ENCODE data around the gene ENPP7.
"Not testable (repeated sequence)": the region's sequence is repeated elsewhere in the genome, so short reads cannot be mapped to it uniquely, and the experiment has no call there.

ENPP7 gene

DNA sequence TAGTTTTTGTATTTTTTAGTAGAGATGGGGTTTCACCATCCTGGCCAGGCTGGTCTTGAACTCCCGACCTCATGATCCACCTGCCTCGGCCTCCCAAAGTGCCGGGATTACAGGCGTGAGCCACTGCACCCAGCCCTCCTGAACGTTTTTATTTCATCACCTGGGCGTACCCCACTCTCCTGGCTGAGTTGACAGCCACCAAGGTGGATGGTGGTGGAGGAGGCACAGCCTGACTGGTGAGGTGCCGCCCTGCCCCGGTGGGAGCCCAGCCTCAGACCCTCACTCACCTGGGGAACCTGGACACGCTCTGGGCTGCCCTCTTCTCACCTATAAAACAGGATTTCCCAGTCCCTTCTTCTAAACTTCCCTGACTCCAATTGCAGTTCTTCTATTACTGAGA lies 42.0 kb downstream of the ENPP7 start:
- DNase-seq (ENCODE audit: low spot score); H3K36me3 ChIP-seq (replicated peaks in 1 of 2; ENCODE audit: control insufficient read depth in 2 of 2, insufficient read depth in 2 of 2, low read length in 2 of 2); H2BK5ac ChIP-seq (ENCODE audit: low read length); H3K23ac ChIP-seq (ENCODE audit: low read depth, low read length, poor library complexity); H3K9me3 ChIP-seq (replicated peaks in 1 of 2; ENCODE audit: control insufficient read depth in 2 of 2, insufficient read depth in 1 of 2, low read depth in 1 of 2, low read length in 2 of 2); H3K27me3 ChIP-seq (ENCODE audit: control insufficient read depth in 3 of 3, insufficient read depth in 3 of 3, low read depth in 1 of 3, low read length in 3 of 3); H3K27ac ChIP-seq (replicated peaks; ENCODE audit: low read length); H2AFZ ChIP-seq (ENCODE audit: low read length); H2BK120ac ChIP-seq (ENCODE audit: low read depth, low read length); H3K79me1 ChIP-seq (ENCODE audit: low read depth, low read length); H3K18ac ChIP-seq (ENCODE audit: low read length); H3K4me2 ChIP-seq (ENCODE audit: insufficient read depth, low read length, poor library complexity, severe bottlenecking); H3K14ac ChIP-seq (ENCODE audit: low read length); H2BK12ac ChIP-seq (ENCODE audit: low read length); H4K8ac ChIP-seq (ENCODE audit: low read depth, low read length); H4K91ac ChIP-seq (ENCODE audit: low read depth, low read length, poor library complexity); H3K4me1 ChIP-seq (ENCODE audit: control insufficient read depth in 2 of 2, insufficient read depth in 1 of 2, low read depth in 1 of 2, low read length in 2 of 2); H3K9ac ChIP-seq (ENCODE audit: low read depth, low read length, poor library complexity); H3K4me3 ChIP-seq (ENCODE audit: low read length in 2 of 2); H2BK15ac ChIP-seq (ENCODE audit: low read length); H2AK5ac ChIP-seq (ENCODE audit: low read depth, low read length); H3K4ac ChIP-seq (ENCODE audit: low read length): not testable (repeated sequence)
- no CpG with 5 or more reads among the region's 9 CpGs for WGBS, 2 donors (ENCODE audit: extremely low coverage in 2 of 2, insufficient read length in 2 of 2, insufficient replicate concordance in 1 of 2)

DNA sequence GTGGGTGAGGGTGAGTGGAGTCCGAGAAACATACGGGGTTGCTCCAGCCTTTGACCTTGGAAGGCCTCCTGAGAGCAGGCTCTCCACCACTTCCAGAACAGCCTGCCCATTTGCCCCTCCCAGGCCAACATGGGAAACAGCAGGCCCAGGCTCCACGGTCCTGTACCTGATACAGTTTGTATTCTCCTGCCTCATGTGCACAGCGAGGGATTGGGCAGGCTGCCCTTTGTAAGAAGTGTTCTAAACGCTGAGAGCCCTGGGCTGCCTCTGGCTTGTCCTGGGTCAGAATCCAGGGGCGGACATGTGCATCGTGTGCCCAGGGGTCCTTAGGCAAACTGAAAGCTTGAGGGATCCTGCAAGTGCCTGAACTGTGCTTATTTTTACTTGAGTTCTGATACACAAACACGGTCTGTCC lies 43.8 kb downstream of the ENPP7 start:
- Histone ChIP-seq H3K4me1 (ENCODE audit: control insufficient read depth in 2 of 2, insufficient read depth in 1 of 2, low read depth in 1 of 2, low read length in 2 of 2) (peaks cover 9 to 14% of the 10 kb centered on the region in 2 donors), H2BK12ac (ENCODE audit: low read length) (no peak overlapping the region), H3K23ac (ENCODE audit: low read depth, low read length, poor library complexity) (no peak overlapping the region), H3K9ac (ENCODE audit: low read depth, low read length, poor library complexity) (no peak overlapping the region), H2AK5ac (ENCODE audit: low read depth, low read length) (no peak overlapping the region), H2BK5ac (ENCODE audit: low read length) (no peak overlapping the region), H2BK120ac (ENCODE audit: low read depth, low read length) (no peak overlapping the region), H2BK15ac (ENCODE audit: low read length) (no peak overlapping the region), H3K27me3 (ENCODE audit: control insufficient read depth in 3 of 3, insufficient read depth in 3 of 3, low read depth in 1 of 3, low read length in 3 of 3) (no peaks in the 10 kb centered on the region), H2AFZ (ENCODE audit: low read length) (no peak overlapping the region), H3K4ac (ENCODE audit: low read length) (no peak overlapping the region), H3K14ac (ENCODE audit: low read length) (no peak overlapping the region), H3K9me3 (replicated peaks in 1 of 2; ENCODE audit: control insufficient read depth in 2 of 2, insufficient read depth in 1 of 2, low read depth in 1 of 2, low read length in 2 of 2) (no peaks in the 10 kb centered on the region), H3K4me2 (ENCODE audit: insufficient read depth, low read length, poor library complexity, severe bottlenecking) (no peak overlapping the region), H3K18ac (ENCODE audit: low read length) (peak overlapping the region; percentile 15), H4K91ac (ENCODE audit: low read depth, low read length, poor library complexity) (no peak overlapping the region), H3K79me1 (ENCODE audit: low read depth, low read length) (peaks cover 2% of the 10 kb centered on the region), H3K36me3 (replicated peaks in 1 of 2; ENCODE audit: control insufficient read depth in 2 of 2, insufficient read depth in 2 of 2, low read length in 2 of 2) (peaks cover 2 to 7% of the 10 kb centered on the region in 2 donors), H4K8ac (ENCODE audit: low read depth, low read length) (no peak overlapping the region), H3K4me3 (ENCODE audit: low read length in 2 of 2) (no peak overlapping the region), H3K27ac (replicated peaks; ENCODE audit: low read length) (no peak overlapping the region)
- DNase-seq (ENCODE audit: low spot score) = no peak
- no CpG with 5 or more reads among the region's 8 CpGs for WGBS, 2 donors (ENCODE audit: extremely low coverage in 2 of 2, insufficient read length in 2 of 2, insufficient replicate concordance in 1 of 2)

DNA sequence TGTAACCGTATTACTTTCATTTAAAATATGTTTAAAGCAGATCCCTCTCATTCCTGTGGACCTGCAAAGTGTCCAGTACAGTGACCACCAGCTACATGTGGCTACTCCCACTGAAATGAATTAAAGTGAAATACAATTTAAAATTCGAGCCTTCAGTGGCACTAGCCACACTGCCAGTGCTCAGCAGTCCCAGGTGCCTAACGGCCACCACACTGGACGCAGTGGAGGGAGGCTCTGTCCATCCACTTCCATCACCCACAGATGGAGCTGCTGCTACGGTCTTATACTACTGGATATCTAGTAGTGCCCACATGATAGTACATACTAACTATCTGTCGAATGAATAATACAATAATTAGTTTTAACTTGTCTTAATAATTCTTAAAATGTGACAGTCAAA lies 44.9 kb downstream of the ENPP7 start:
- DNase-seq (ENCODE audit: low spot score) = no peak
- Histone ChIP-seq H3K36me3 (replicated peaks in 1 of 2; ENCODE audit: control insufficient read depth in 2 of 2, insufficient read depth in 2 of 2, low read length in 2 of 2) (peaks cover 13 to 18% of the 10 kb centered on the region in 2 donors), H3K4ac (ENCODE audit: low read length) (no peak overlapping the region), H3K4me3 (ENCODE audit: low read length in 2 of 2) (no peak overlapping the region), H3K9me3 (replicated peaks in 1 of 2; ENCODE audit: control insufficient read depth in 2 of 2, insufficient read depth in 1 of 2, low read depth in 1 of 2, low read length in 2 of 2) (no peaks in the 10 kb centered on the region), H3K27ac (replicated peaks; ENCODE audit: low read length) (no peak overlapping the region), H3K27me3 (ENCODE audit: control insufficient read depth in 3 of 3, insufficient read depth in 3 of 3, low read depth in 1 of 3, low read length in 3 of 3) (no peaks in the 10 kb centered on the region), H2BK5ac (ENCODE audit: low read length) (no peak overlapping the region), H3K14ac (ENCODE audit: low read length) (no peak overlapping the region), H3K4me1 (ENCODE audit: control insufficient read depth in 2 of 2, insufficient read depth in 1 of 2, low read depth in 1 of 2, low read length in 2 of 2) (peaks cover 16% of the 10 kb centered on the region in 2 donors), H3K23ac (ENCODE audit: low read depth, low read length, poor library complexity) (no peak overlapping the region), H2AFZ (ENCODE audit: low read length) (no peak overlapping the region), H2BK120ac (ENCODE audit: low read depth, low read length) (no peak overlapping the region), H2BK15ac (ENCODE audit: low read length) (no peak overlapping the region), H3K79me1 (ENCODE audit: low read depth, low read length) (peaks cover 6% of the 10 kb centered on the region), H2AK5ac (ENCODE audit: low read depth, low read length) (no peak overlapping the region), H3K9ac (ENCODE audit: low read depth, low read length, poor library complexity) (no peak overlapping the region), H2BK12ac (ENCODE audit: low read length) (no peak overlapping the region), H4K91ac (ENCODE audit: low read depth, low read length, poor library complexity) (no peak overlapping the region), H3K18ac (ENCODE audit: low read length) (no peak overlapping the region), H3K4me2 (ENCODE audit: insufficient read depth, low read length, poor library complexity, severe bottlenecking) (no peak overlapping the region), H4K8ac (ENCODE audit: low read depth, low read length) (no peak overlapping the region)
- WGBS, 2 donors (ENCODE audit: extremely low coverage in 2 of 2, insufficient read length in 2 of 2, insufficient replicate concordance in 1 of 2) = no CpG with 5 or more reads among the region's 6 CpGs

- H3K36me3 ChIP-seq (replicated peaks in 1 of 2; ENCODE audit: control insufficient read depth in 2 of 2, insufficient read depth in 2 of 2, low read length in 2 of 2) = peaks cover 20 to 27% of the 10 kb centered on the region in 2 donors
- no peak overlapping the region for H4K91ac ChIP-seq (ENCODE audit: low read depth, low read length, poor library complexity)
- H3K4me2 ChIP-seq (ENCODE audit: insufficient read depth, low read length, poor library complexity, severe bottlenecking) = peak overlapping the region; percentile 51
- WGBS, 2 donors (ENCODE audit: extremely low coverage in 2 of 2, insufficient read length in 2 of 2, insufficient replicate concordance in 1 of 2) = no CpG with 5 or more reads among the region's 11 CpGs
- DNase-seq (ENCODE audit: low spot score) = no peak
- peak overlapping the region; percentile 79 for H3K27ac ChIP-seq (replicated peaks; ENCODE audit: low read length)
- H3K18ac ChIP-seq (ENCODE audit: low read length) = no peak overlapping the region
- peaks cover 11% of the 10 kb centered on the region for H3K79me1 ChIP-seq (ENCODE audit: low read depth, low read length)
- H3K9ac ChIP-seq (ENCODE audit: low read depth, low read length, poor library complexity) = no peak overlapping the region
- no peak overlapping the region for H2AK5ac ChIP-seq (ENCODE audit: low read depth, low read length)
- H3K14ac ChIP-seq (ENCODE audit: low read length) = no peak overlapping the region
- no peak overlapping the region for H2BK5ac ChIP-seq (ENCODE audit: low read length)
- H2BK15ac ChIP-seq (ENCODE audit: low read length) = no peak overlapping the region
- no peaks in the 10 kb centered on the region for H3K9me3 ChIP-seq (replicated peaks in 1 of 2; ENCODE audit: control insufficient read depth in 2 of 2, insufficient read depth in 1 of 2, low read depth in 1 of 2, low read length in 2 of 2)
- no peak overlapping the region for H2BK12ac ChIP-seq (ENCODE audit: low read length)
- H2BK120ac ChIP-seq (ENCODE audit: low read depth, low read length) = no peak overlapping the region
- H2AFZ ChIP-seq (ENCODE audit: low read length) = peak overlapping the region; percentile 77
- H4K8ac ChIP-seq (ENCODE audit: low read depth, low read length) = no peak overlapping the region
- no peak overlapping the region for H3K4ac ChIP-seq (ENCODE audit: low read length)
- H3K23ac ChIP-seq (ENCODE audit: low read depth, low read length, poor library complexity) = no peak overlapping the region
- H3K4me1 ChIP-seq (ENCODE audit: control insufficient read depth in 2 of 2, insufficient read depth in 1 of 2, low read depth in 1 of 2, low read length in 2 of 2) = peaks cover 16 to 17% of the 10 kb centered on the region in 2 donors
- H3K4me3 ChIP-seq (ENCODE audit: low read length in 2 of 2) = peak overlapping the region in 1 of 2 donors; percentile 53
- no peaks in the 10 kb centered on the region for H3K27me3 ChIP-seq (ENCODE audit: control insufficient read depth in 3 of 3, insufficient read depth in 3 of 3, low read depth in 1 of 3, low read length in 3 of 3)
Measured at GRCh38 chr17:79776376-79777119, 45.8 kb downstream of the ENPP7 start.
